Upper lobe of left lung (tissue), 6 donors: ENCODE measurements around the gene ANXA2. TPM values are rescaled to one million over a fixed set of nuclear protein-coding genes. Genes with fewer than 3 reads are reported as not detected.

Experiments used
- ATAC-seq, 2 donors: fragments of 200-7000 bp; cut with Tn5 transposase; one replicate each; pipeline ENCODE4 v1.9.1; 2022; ENCODE audit warnings: mild to moderate bottlenecking in 2 of 2, moderate library complexity in 2 of 2; ENCODE audit not compliant: low FRiP score in 2 of 2
- DNase-seq, 2 donors: peaks; one replicate each; pipeline ENCODE4 v3.0.0-alpha.2; 2019 to 2020
- H3K27ac ChIP-seq, 4 donors: fragments of 200-600 bp; sonication (generic); one replicate each; pipeline ENCODE4 v1.5.1; 2016 to 2019
- H3K27me3 ChIP-seq, 4 donors: fragments of 200-600 bp; sonication (generic); one replicate each; pipeline ENCODE4 v1.5.1; 2017 to 2019
- H3K36me3 ChIP-seq, 4 donors: fragments of 200-600 bp; sonication (generic); one replicate each; pipeline ENCODE4 v1.5.1; 2016 to 2019
- H3K4me1 ChIP-seq, 4 donors: fragments of 200-600 bp; sonication (generic); one replicate each; pipeline ENCODE4 v1.5.1; 2018 to 2019
- H3K4me3 ChIP-seq, 4 donors: fragments of 200-600 bp; sonication (generic); one replicate each; pipeline ENCODE4 v1.5.1; 2017 to 2019; ENCODE audit warnings: mild to moderate bottlenecking in 2 of 4, moderate library complexity in 1 of 4
- H3K9me3 ChIP-seq, 4 donors: fragments of 200-600 bp; sonication (generic); one replicate each; pipeline ENCODE4 v1.5.1; 2018 to 2019
- CTCF ChIP-seq, 6 experiments: fragments of 450-650 bp in 4 of 6; fragments of 200-600 bp in 2 of 6; sonication (generic) in 2 of 6; IDR thresholded peaks; one replicate each; pipeline ENCODE4 v1.5.1; 2016 to 2019; ENCODE audit warnings: antibody characterized with exemption in 6 of 6
- EP300 ChIP-seq, 4 donors: sonication (generic); formaldehyde crosslinking; IDR thresholded peaks; one replicate each; pipeline ENCODE4 v1.5.1; 2017; ENCODE audit warnings: antibody characterized with exemption in 4 of 4, control low read depth in 2 of 4
- POLR2A ChIP-seq, 4 donors: fragments of 450-650 bp; IDR thresholded peaks; one replicate each; pipeline ENCODE4 v1.5.1; 2016 to 2017; ENCODE audit warnings: antibody characterized with exemption in 4 of 4, mild to moderate bottlenecking in 2 of 4
- POLR2AphosphoS5 ChIP-seq, 2 donors: sonication (generic); formaldehyde crosslinking; IDR thresholded peaks; one replicate each; pipeline ENCODE4 v1.5.1; 2017; ENCODE audit warnings: antibody characterized with exemption in 2 of 2
- WGBS, 2 donors: methylation state at CpG; one replicate each; pipeline ENCODE4 v1.1.5; 2017 to 2018; 5-methylcytosine and 5-hydroxymethylcytosine counted together
- total RNA-seq, 6 donors: library from RNA; depleted of rRNA in 4 of 6; stranded (reverse); fragments of >200 nt in 4 of 6; gene quantifications; one replicate each; pipeline versions ENCODE4 v1.1.0 to v1.2.1, GENCODE V29; 2016 to 2021
- donor health status: DM: no; HTN: no; CAD: no; lungs with moderate emphysema.
- donor health status: DM: no; HTN: yes; CAD: no; lungs with severe emphysema.

ANXA2 gene
- total RNA-seq, 6 donors from 2014 or later, result 394 to 1,774 (median 1,094) TPM

- 33 to 38% methylated on average over 2 of the region's 2 CpGs for WGBS, 2 donors
- peak in 1 of 2 donors; percentile 30 for DNase-seq
- Histone ChIP-seq H3K4me3 (no peak overlapping the region), H3K27ac (peak overlapping the region in 1 of 4 donors; percentile 57), H3K9me3 (no peaks in the 10 kb centered on the region), H3K36me3 (peaks cover 0 to 10% (median 0%) of the 10 kb centered on the region in 4 donors), H3K4me1 (peaks cover 7 to 17% (median 10%) of the 10 kb centered on the region in 4 donors), H3K27me3 (no peaks in the 10 kb centered on the region)
- TF ChIP-seq POLR2A (IDR thresholded peaks at IDR 0.05) (no peak), EP300 (IDR thresholded peaks at IDR 0.05) (no peak), CTCF (IDR thresholded peaks at IDR 0.05) (no peak), POLR2AphosphoS5 (IDR thresholded peaks at IDR 0.05) (no peak)
- ATAC-seq, result peak; percentile 66 to 78
Observed at GRCh38 chr15:60423537-60423936, 25.8 kb upstream of the ANXA2 start.

- Histone ChIP-seq H3K36me3 (no peaks in the 10 kb centered on the region), H3K27ac (no peak overlapping the region), H3K4me1 (peaks cover 3 to 14% (median 8%) of the 10 kb centered on the region in 4 donors), H3K4me3 (no peak overlapping the region), H3K27me3 (no peaks in the 10 kb centered on the region), H3K9me3 (no peaks in the 10 kb centered on the region)
- DNase-seq, result no peak
- no peak for ATAC-seq
- TF ChIP-seq POLR2AphosphoS5 (IDR thresholded peaks at IDR 0.05) (no peak), POLR2A (IDR thresholded peaks at IDR 0.05) (no peak), EP300 (IDR thresholded peaks at IDR 0.05) (no peak), CTCF (IDR thresholded peaks at IDR 0.05) (no peak)
- WGBS, 2 donors, result 81 to 88% methylated on average over 1 of the region's 1 CpG
Observed at GRCh38 chr15:60421544-60421943, 23.8 kb upstream of the ANXA2 start.

GRCh38 chr15:60420203-60420716, 22.5 kb upstream of the ANXA2 start:
- no peak for TF ChIP-seq POLR2A (IDR thresholded peaks at IDR 0.05)
- TF ChIP-seq CTCF (IDR thresholded peaks at IDR 0.05), result no peak
- no peak for TF ChIP-seq EP300 (IDR thresholded peaks at IDR 0.05)
- TF ChIP-seq POLR2AphosphoS5 (IDR thresholded peaks at IDR 0.05), result no peak
- ATAC-seq, result no peak
- Histone ChIP-seq H3K4me1 (peaks cover 0 to 14% (median 8%) of the 10 kb centered on the region in 4 donors), H3K4me3 (no peak overlapping the region), H3K27ac (no peak overlapping the region), H3K27me3 (no peaks in the 10 kb centered on the region), H3K9me3 (no peaks in the 10 kb centered on the region), H3K36me3 (no peaks in the 10 kb centered on the region)
- DNase-seq, result no peak
- whole genome bisulfite sequencing, 2 donors, result 70 to 80% methylated on average over 2 of the region's 2 CpGs

GRCh38 chr15:60419753-60420152, 22.0 kb upstream of the ANXA2 start:
- no peak for TF ChIP-seq POLR2A (IDR thresholded peaks at IDR 0.05)
- TF ChIP-seq POLR2AphosphoS5 (IDR thresholded peaks at IDR 0.05), result no peak
- no peak for TF ChIP-seq EP300 (IDR thresholded peaks at IDR 0.05)
- TF ChIP-seq CTCF (IDR thresholded peaks at IDR 0.05), result no peak
- 63 to 67% methylated on average over 2 of the region's 2 CpGs for WGBS, 2 donors
- H3K27ac ChIP-seq, result no peak overlapping the region
- H3K27me3 ChIP-seq, result no peaks in the 10 kb centered on the region
- H3K4me1 ChIP-seq, result peaks cover 0 to 14% (median 8%) of the 10 kb centered on the region in 4 donors
- DNase-seq (peak in 1 of 2 donors; percentile 40), ATAC-seq (peak in 1 of 2 donors; percentile 44)
- no peaks in the 10 kb centered on the region for H3K9me3 ChIP-seq
- no peak overlapping the region for H3K4me3 ChIP-seq
- no peaks in the 10 kb centered on the region for H3K36me3 ChIP-seq

GRCh38 chr15:60418096-60418495, 20.3 kb upstream of the ANXA2 start:
- ATAC-seq, result no peak
- no peak overlapping the region for H3K27ac ChIP-seq
- H3K4me1 ChIP-seq, result peaks cover 0 to 5% (median 0%) of the 10 kb centered on the region in 4 donors
- no peaks in the 10 kb centered on the region for H3K36me3 ChIP-seq
- no peaks in the 10 kb centered on the region for H3K27me3 ChIP-seq
- DNase-seq, result no peak
- H3K9me3 ChIP-seq, result no peaks in the 10 kb centered on the region
- no peak for TF ChIP-seq CTCF (IDR thresholded peaks at IDR 0.05)
- no peak for TF ChIP-seq POLR2A (IDR thresholded peaks at IDR 0.05)
- no peak for TF ChIP-seq EP300 (IDR thresholded peaks at IDR 0.05)
- no peak for TF ChIP-seq POLR2AphosphoS5 (IDR thresholded peaks at IDR 0.05)
- no peak overlapping the region for H3K4me3 ChIP-seq
- WGBS, 2 donors, result 80 to 88% methylated on average over 3 of the region's 3 CpGs
